NT2/D1 (cell line): ENCODE results near the gene ADAMTS15.

Source experiments
- DNase-seq: peaks from one replicate; pipeline ENCODE4 v3.0.0-alpha.2; 2011; ENCODE audit warnings: low read depth, low spot score
- H3K27me3 ChIP-seq: 2 replicates; pipeline ENCODE4 v1.6.0; 2011; ENCODE audit warnings: mild to moderate bottlenecking; ENCODE audit not compliant: insufficient read length, insufficient read depth
- H3K36me3 ChIP-seq: 2 replicates; pipeline ENCODE4 v1.6.1; 2011; ENCODE audit warnings: mild to moderate bottlenecking, low read length, mixed read lengths; ENCODE audit not compliant: insufficient read depth, insufficient read length
- H3K4me1 ChIP-seq: 2 replicates; pipeline ENCODE4 v1.5.1; 2011; ENCODE audit not compliant: insufficient read depth, insufficient read length
- H3K4me3 ChIP-seq: 2 replicates; pipeline ENCODE4 v1.5.1; 2011; ENCODE audit warnings: low read depth; ENCODE audit not compliant: insufficient read length
- H3K9ac ChIP-seq: 2 replicates; pipeline ENCODE4 v1.6.0; 2011; ENCODE audit warnings: low read depth; ENCODE audit not compliant: insufficient read length
- H3K9me3 ChIP-seq: 2 replicates; pipeline ENCODE4 v1.5.1; 2011; ENCODE audit warnings: mild to moderate bottlenecking, low read length; ENCODE audit not compliant: insufficient read depth
- SUZ12 ChIP-seq: IDR thresholded peaks from 2 replicates; pipeline ENCODE4 v1.6.1; 2011; ENCODE audit not compliant: insufficient read length, insufficient read depth; ENCODE audit errors: extremely low read depth
- YY1 ChIP-seq: IDR thresholded peaks from 2 replicates; pipeline ENCODE4 v1.6.1; 2011; ENCODE audit not compliant: insufficient read length, insufficient read depth
- ZNF274 ChIP-seq: IDR thresholded peaks from 2 replicates; pipeline ENCODE4 v1.6.1; 2011; ENCODE audit warnings: mild to moderate bottlenecking, low read depth, low read length

ADAMTS15 gene

DNA sequence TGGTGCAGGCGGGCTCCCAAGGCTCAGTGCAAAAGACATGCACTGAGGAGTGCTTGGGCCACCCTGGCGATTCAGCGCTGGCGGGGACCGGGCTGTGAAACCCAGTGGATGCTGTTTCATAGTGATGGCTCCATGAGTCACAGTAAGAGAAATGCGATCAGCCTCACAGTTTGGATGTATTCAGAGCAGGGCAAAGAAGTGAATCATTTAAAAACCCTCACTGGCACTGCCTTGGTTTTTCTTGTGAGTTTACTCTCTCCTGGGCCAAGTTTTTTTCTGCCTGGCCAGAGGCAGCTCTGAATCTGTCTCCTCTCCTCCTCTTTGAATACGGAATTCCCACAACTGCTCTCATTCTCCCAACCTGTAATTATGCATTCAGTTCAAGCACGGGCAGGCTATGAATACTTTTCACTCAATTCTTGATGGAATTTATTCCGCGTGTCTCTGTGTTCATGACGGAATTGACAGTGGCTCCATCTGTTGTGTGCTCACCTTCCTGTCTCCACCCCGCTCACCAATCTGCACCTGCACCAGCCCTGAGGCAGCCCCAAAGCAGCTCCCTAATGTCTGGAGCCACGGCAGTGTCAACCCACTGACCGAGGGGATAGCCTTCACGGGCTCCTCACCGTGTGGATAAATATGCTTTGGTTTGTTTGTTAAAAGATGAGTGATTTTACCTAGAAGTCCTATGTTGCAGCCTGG, 34.9 kb upstream of the ADAMTS15 start:
- Histone ChIP-seq H3K36me3 (no peaks in the 10 kb centered on the region), H3K27me3 (peaks cover 8% of the 10 kb centered on the region), H3K9ac (no peak overlapping the region), H3K4me3 (no peak overlapping the region), H3K4me1 (peaks cover 11% of the 10 kb centered on the region), H3K9me3 (no peaks in the 10 kb centered on the region)
- no peak for DNase-seq
- TF ChIP-seq YY1 (no peak), ZNF274 (no peak), SUZ12 (no peak)

GRCh38 chr11:130414107-130415080, 34.1 kb upstream of the ADAMTS15 start:
- Histone ChIP-seq H3K4me1 (peaks cover 8% of the 10 kb centered on the region), H3K9ac (no peak overlapping the region), H3K9me3 (no peaks in the 10 kb centered on the region), H3K27me3 (peaks cover 3% of the 10 kb centered on the region), H3K36me3 (no peaks in the 10 kb centered on the region), H3K4me3 (no peak overlapping the region)
- TF ChIP-seq ZNF274, result no peak
- TF ChIP-seq SUZ12, result no peak
- no peak for TF ChIP-seq YY1
- no peak for DNase-seq

GRCh38 chr11:130415731-130416529, 32.5 kb upstream of the ADAMTS15 start:
- no peaks in the 10 kb centered on the region for H3K27me3 ChIP-seq
- H3K4me3 ChIP-seq, result no peak overlapping the region
- H3K9me3 ChIP-seq, result no peaks in the 10 kb centered on the region
- DNase-seq, result no peak
- TF ChIP-seq YY1 (no peak), ZNF274 (no peak), SUZ12 (no peak)
- no peaks in the 10 kb centered on the region for H3K36me3 ChIP-seq
- H3K4me1 ChIP-seq, result peaks cover 3% of the 10 kb centered on the region
- no peak overlapping the region for H3K9ac ChIP-seq

- Histone ChIP-seq H3K4me3 (no peak overlapping the region), H3K9me3 (no peaks in the 10 kb centered on the region), H3K4me1 (peaks cover 3% of the 10 kb centered on the region), H3K27me3 (no peaks in the 10 kb centered on the region), H3K9ac (no peak overlapping the region), H3K36me3 (no peaks in the 10 kb centered on the region)
- DNase-seq, result no peak
- TF ChIP-seq ZNF274 (no peak), YY1 (no peak), SUZ12 (no peak)
Observed at GRCh38 chr11:130416530-130416882, 31.9 kb upstream of the ADAMTS15 start.

GRCh38 chr11:130416906-130417305, 31.5 kb upstream of the ADAMTS15 start:
- TF ChIP-seq ZNF274 (no peak), YY1 (no peak), SUZ12 (no peak)
- H3K9me3 ChIP-seq, result no peaks in the 10 kb centered on the region
- H3K27me3 ChIP-seq, result no peaks in the 10 kb centered on the region
- peaks cover 3% of the 10 kb centered on the region for H3K4me1 ChIP-seq
- H3K9ac ChIP-seq, result no peak overlapping the region
- DNase-seq, result no peak
- no peak overlapping the region for H3K4me3 ChIP-seq
- no peaks in the 10 kb centered on the region for H3K36me3 ChIP-seq

DNA sequence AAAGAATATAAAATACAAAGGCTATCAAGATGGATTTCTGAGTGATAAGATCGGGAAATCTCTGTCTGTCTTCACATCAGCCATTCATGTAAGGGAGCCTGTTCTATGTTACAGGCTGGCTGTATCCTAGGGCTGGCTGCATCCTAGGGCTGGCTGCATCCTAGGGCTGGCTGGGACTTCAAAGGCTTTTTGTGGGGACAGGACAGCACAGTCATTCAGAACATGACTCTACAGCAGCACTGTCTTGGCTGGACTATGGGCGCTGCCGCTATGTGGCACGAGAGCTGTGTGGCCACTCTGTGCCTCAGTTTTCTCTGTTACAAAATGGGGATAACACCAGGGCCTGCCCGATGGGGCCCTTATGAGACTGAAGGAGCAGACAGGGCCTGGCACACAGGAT, 30.2 kb upstream of the ADAMTS15 start:
- Histone ChIP-seq H3K27me3 (no peaks in the 10 kb centered on the region), H3K36me3 (no peaks in the 10 kb centered on the region), H3K4me3 (no peak overlapping the region), H3K4me1 (peaks cover 3% of the 10 kb centered on the region), H3K9me3 (no peaks in the 10 kb centered on the region), H3K9ac (no peak overlapping the region)
- DNase-seq, result no peak
- TF ChIP-seq SUZ12 (no peak), YY1 (no peak), ZNF274 (no peak)
